ENCODE results near the gene CDC20.

Gene CDC20

GRCh38 chr1:43318831-43319230 lies 40.0 kb upstream of the CDC20 start:
- no peak for TF ChIP-seq ELF4 (IDR thresholded peaks at IDR 0.05)
- TF ChIP-seq NFRKB (IDR thresholded peaks at IDR 0.05) = no peak
- no peak for TF ChIP-seq FOXM1 (IDR thresholded peaks at IDR 0.05; ENCODE audit: borderline replicate concordance)
- TF ChIP-seq FOXA1 (IDR thresholded peaks at IDR 0.05) = no peak
- TF ChIP-seq PKNOX1 (IDR thresholded peaks at IDR 0.05) = no peak
- no peak for TF ChIP-seq CTBP1 (IDR thresholded peaks at IDR 0.05; ENCODE audit: borderline replicate concordance)
- no peak for TF ChIP-seq TARDBP (IDR thresholded peaks at IDR 0.05)
- TF ChIP-seq ZNF384 (IDR thresholded peaks at IDR 0.05) = no peak
- TF ChIP-seq BHLHE40 (IDR thresholded peaks at IDR 0.05; ENCODE audit: borderline replicate concordance) = no peak
- TF ChIP-seq SP1 (IDR thresholded peaks at IDR 0.05) = no peak
- no peak for TF ChIP-seq ARNT (IDR thresholded peaks at IDR 0.05)
- no peak for TF ChIP-seq LEF1 (IDR thresholded peaks at IDR 0.05; ENCODE audit: borderline replicate concordance)
- TF ChIP-seq SUZ12 (IDR thresholded peaks at IDR 0.05) = no peak
- TF ChIP-seq FOXK2 (IDR thresholded peaks at IDR 0.05) = no peak
- no peak for TF ChIP-seq L3MBTL2 (conservative IDR thresholded peaks at IDR 0.05)
- TF ChIP-seq HDGF (IDR thresholded peaks at IDR 0.05; ENCODE audit: borderline replicate concordance) = no peak
- POLR2A ChIA-PET = no interaction called here
- CTCF ChIA-PET = no interaction called here
- DNase-seq (ENCODE audit: extremely low spot score) = no peak

- no peak for TF ChIP-seq ARNT (IDR thresholded peaks at IDR 0.05)
- no peak for TF ChIP-seq SP1 (IDR thresholded peaks at IDR 0.05)
- TF ChIP-seq NFRKB (IDR thresholded peaks at IDR 0.05) = no peak
- TF ChIP-seq PKNOX1 (IDR thresholded peaks at IDR 0.05) = no peak
- TF ChIP-seq FOXK2 (IDR thresholded peaks at IDR 0.05) = no peak
- no peak for TF ChIP-seq TARDBP (IDR thresholded peaks at IDR 0.05)
- no peak for TF ChIP-seq SUZ12 (IDR thresholded peaks at IDR 0.05)
- TF ChIP-seq BHLHE40 (IDR thresholded peaks at IDR 0.05; ENCODE audit: borderline replicate concordance) = no peak
- no peak for TF ChIP-seq CTBP1 (IDR thresholded peaks at IDR 0.05; ENCODE audit: borderline replicate concordance)
- no peak for TF ChIP-seq L3MBTL2 (conservative IDR thresholded peaks at IDR 0.05)
- no peak for TF ChIP-seq LEF1 (IDR thresholded peaks at IDR 0.05; ENCODE audit: borderline replicate concordance)
- TF ChIP-seq FOXM1 (IDR thresholded peaks at IDR 0.05; ENCODE audit: borderline replicate concordance) = no peak
- no peak for TF ChIP-seq ZNF384 (IDR thresholded peaks at IDR 0.05)
- TF ChIP-seq ELF4 (IDR thresholded peaks at IDR 0.05) = no peak
- no peak for TF ChIP-seq FOXA1 (IDR thresholded peaks at IDR 0.05)
- TF ChIP-seq HDGF (IDR thresholded peaks at IDR 0.05; ENCODE audit: borderline replicate concordance) = no peak
- DNase-seq (ENCODE audit: extremely low spot score) = no peak
- CTCF ChIA-PET = no interaction called here
- POLR2A ChIA-PET = no interaction called here
These were observed 39.5 kb upstream of the CDC20 start for GRCh38 chr1:43319288-43319687.

- DNase-seq (ENCODE audit: extremely low spot score) = no peak
- TF ChIP-seq NFRKB (IDR thresholded peaks at IDR 0.05) = no peak
- TF ChIP-seq HDGF (IDR thresholded peaks at IDR 0.05; ENCODE audit: borderline replicate concordance) = no peak
- no peak for TF ChIP-seq PKNOX1 (IDR thresholded peaks at IDR 0.05)
- no peak for TF ChIP-seq ZNF384 (IDR thresholded peaks at IDR 0.05)
- no peak for TF ChIP-seq TARDBP (IDR thresholded peaks at IDR 0.05)
- no peak for TF ChIP-seq FOXM1 (IDR thresholded peaks at IDR 0.05; ENCODE audit: borderline replicate concordance)
- TF ChIP-seq FOXA1 (IDR thresholded peaks at IDR 0.05) = no peak
- TF ChIP-seq L3MBTL2 (conservative IDR thresholded peaks at IDR 0.05) = no peak
- TF ChIP-seq SUZ12 (IDR thresholded peaks at IDR 0.05) = no peak
- no peak for TF ChIP-seq LEF1 (IDR thresholded peaks at IDR 0.05; ENCODE audit: borderline replicate concordance)
- TF ChIP-seq ARNT (IDR thresholded peaks at IDR 0.05) = no peak
- no peak for TF ChIP-seq SP1 (IDR thresholded peaks at IDR 0.05)
- no peak for TF ChIP-seq BHLHE40 (IDR thresholded peaks at IDR 0.05; ENCODE audit: borderline replicate concordance)
- TF ChIP-seq FOXK2 (IDR thresholded peaks at IDR 0.05) = no peak
- no peak for TF ChIP-seq CTBP1 (IDR thresholded peaks at IDR 0.05; ENCODE audit: borderline replicate concordance)
- no peak for TF ChIP-seq ELF4 (IDR thresholded peaks at IDR 0.05)
- ChIA-PET POLR2A (no interaction called here), CTCF (no interaction called here)
These were observed 39.0 kb upstream of the CDC20 start for GRCh38 chr1:43319766-43320165.

GRCh38 chr1:43321331-43321891 lies 37.4 kb upstream of the CDC20 start:
- POLR2A ChIA-PET = interaction anchor here (1.0 to 1.2 kb wide), 2 partner anchors 37 to 82 kb away, joined by 3 to 4 read pairs; no protein-coding TSS in a partner anchor
- DNase-seq (ENCODE audit: extremely low spot score) = no peak
- CTCF ChIA-PET = no interaction called here

More at GRCh38 chr1:43321331-43321891, 37.4 kb upstream of the CDC20 start:
- TF ChIP-seq ARNT (IDR thresholded peaks at IDR 0.05) = no peak
- no peak for TF ChIP-seq CTBP1 (IDR thresholded peaks at IDR 0.05; ENCODE audit: borderline replicate concordance)
- no peak for TF ChIP-seq SUZ12 (IDR thresholded peaks at IDR 0.05)
- no peak for TF ChIP-seq ZNF384 (IDR thresholded peaks at IDR 0.05)
- TF ChIP-seq BHLHE40 (IDR thresholded peaks at IDR 0.05; ENCODE audit: borderline replicate concordance) = no peak
- TF ChIP-seq HDGF (IDR thresholded peaks at IDR 0.05; ENCODE audit: borderline replicate concordance) = no peak
- TF ChIP-seq TARDBP (IDR thresholded peaks at IDR 0.05) = no peak
- TF ChIP-seq FOXA1 (IDR thresholded peaks at IDR 0.05) = no peak
- no peak for TF ChIP-seq NFRKB (IDR thresholded peaks at IDR 0.05)
- TF ChIP-seq SP1 (IDR thresholded peaks at IDR 0.05) = no peak
- TF ChIP-seq PKNOX1 (IDR thresholded peaks at IDR 0.05) = no peak
- no peak for TF ChIP-seq FOXK2 (IDR thresholded peaks at IDR 0.05)
- TF ChIP-seq LEF1 (IDR thresholded peaks at IDR 0.05; ENCODE audit: borderline replicate concordance) = no peak
- no peak for TF ChIP-seq L3MBTL2 (conservative IDR thresholded peaks at IDR 0.05)
- TF ChIP-seq FOXM1 (IDR thresholded peaks at IDR 0.05; ENCODE audit: borderline replicate concordance) = no peak
- no peak for TF ChIP-seq ELF4 (IDR thresholded peaks at IDR 0.05)
